DND-41 (cell line): ENCODE results near the gene FXYD2.

Experiments
- ATAC-seq: fragments of 200-7000 bp; cut with Tn5 transposase; 3 replicates; pipeline ENCODE4 v1.9.1; 2021; ENCODE audit warnings: low read depth; ENCODE audit not compliant: insufficient read depth
- DNase-seq: peaks from one replicate; pipeline ENCODE4 v3.0.0-alpha.2; 2020
- H2AFZ ChIP-seq: 2 replicates; pipeline ENCODE4 v1.6.0; 2012; ENCODE audit warnings: low read depth, low read length
- H3K27ac ChIP-seq: 2 replicates; pipeline ENCODE4 v1.5.1; 2012; ENCODE audit warnings: low read length, inconsistent platforms
- H3K27me3 ChIP-seq: fragments of 200-600 bp; sonication (generic); 2 replicates; pipeline ENCODE4 v1.6.0; 2012; ENCODE audit warnings: low read length, mild to moderate bottlenecking, inconsistent platforms; ENCODE audit not compliant: insufficient read depth, poor library complexity
- H3K36me3 ChIP-seq: 2 replicates; pipeline ENCODE4 v1.5.1; 2012; ENCODE audit warnings: low read length, inconsistent platforms; ENCODE audit not compliant: insufficient read depth
- H3K4me1 ChIP-seq: 2 replicates; pipeline ENCODE4 v1.5.1; 2012; ENCODE audit warnings: mild to moderate bottlenecking, low read length; ENCODE audit not compliant: insufficient read depth
- H3K4me2 ChIP-seq: 2 replicates; pipeline ENCODE4 v1.6.0; 2012; ENCODE audit warnings: mild to moderate bottlenecking, moderate library complexity, low read length, inconsistent platforms; ENCODE audit not compliant: insufficient read depth
- H3K4me3 ChIP-seq, 2 experiments: fragments of 200-600 bp in 1 of 2; shearing (Covaris generic) in 1 of 2; 2 replicates each; pipeline ENCODE4 v1.5.1; 2012 to 2016; ENCODE audit warnings: inconsistent platforms in 2 of 2, low read length in 2 of 2, mild to moderate bottlenecking in 2 of 2, low read depth in 1 of 2, moderate library complexity in 1 of 2
- H3K79me2 ChIP-seq: 2 replicates; pipeline ENCODE4 v1.6.0; 2012; ENCODE audit warnings: low read length, inconsistent platforms; ENCODE audit not compliant: insufficient read depth
- H3K9ac ChIP-seq: 2 replicates; pipeline ENCODE4 v1.6.0; 2012; ENCODE audit warnings: low read depth, mild to moderate bottlenecking, inconsistent platforms, low read length, moderate library complexity
- H3K9me3 ChIP-seq: 2 replicates; pipeline ENCODE4 v1.5.1; 2012; ENCODE audit warnings: low read length, moderate library complexity, mild to moderate bottlenecking, inconsistent platforms; ENCODE audit not compliant: insufficient read depth, severe bottlenecking
- H4K20me1 ChIP-seq: 2 replicates; pipeline ENCODE4 v1.6.0; 2012; ENCODE audit warnings: low read length; ENCODE audit not compliant: insufficient read depth
- CTCF ChIP-seq: IDR thresholded peaks from 2 replicates; pipeline ENCODE4 v1.5.1; 2012; ENCODE audit warnings: borderline replicate concordance, low read length, moderate library complexity, mild to moderate bottlenecking; ENCODE audit not compliant: poor library complexity, severe bottlenecking; ENCODE audit errors: extremely low read depth
- EZH2 ChIP-seq: IDR thresholded peaks from 3 replicates; pipeline ENCODE4 v1.6.1; 2012; ENCODE audit warnings: borderline replicate concordance, low read depth, mild to moderate bottlenecking, moderate library complexity, low read length, inconsistent platforms; ENCODE audit not compliant: severe bottlenecking

Gene FXYD2

GRCh38 chr11:117832511-117832910 lies 8.0 kb upstream of the FXYD2 start:
- no peaks in the 10 kb centered on the region for H4K20me1 ChIP-seq
- peaks cover 19% of the 10 kb centered on the region for H3K36me3 ChIP-seq
- no peaks in the 10 kb centered on the region for H3K9me3 ChIP-seq
- peaks cover 64% of the 10 kb centered on the region for H3K4me1 ChIP-seq
- peaks cover 13% of the 10 kb centered on the region for H3K79me2 ChIP-seq
- no peak overlapping the region for H3K9ac ChIP-seq
- ATAC-seq (no peak), DNase-seq (no peak)
- H3K4me3 ChIP-seq = no peak overlapping the region
- peak overlapping the region; percentile 99 for H3K27ac ChIP-seq
- H3K27me3 ChIP-seq = no peaks in the 10 kb centered on the region
- H3K4me2 ChIP-seq = no peak overlapping the region
- H2AFZ ChIP-seq = no peak overlapping the region
- TF ChIP-seq EZH2 = no peak
- no peak for TF ChIP-seq CTCF

GRCh38 chr11:117831661-117832415 lies 7.3 kb upstream of the FXYD2 start:
- no peak for TF ChIP-seq EZH2
- no peak for TF ChIP-seq CTCF
- Histone ChIP-seq H3K4me1 (peaks cover 66% of the 10 kb centered on the region), H3K36me3 (peaks cover 14% of the 10 kb centered on the region), H3K9ac (peak overlapping the region; percentile 40; the same call in 1 of the 2 replicates), H3K4me2 (no peak overlapping the region), H3K9me3 (no peaks in the 10 kb centered on the region), H3K27me3 (no peaks in the 10 kb centered on the region), H3K79me2 (peaks cover 19% of the 10 kb centered on the region), H3K4me3 (no peak overlapping the region), H4K20me1 (no peaks in the 10 kb centered on the region), H2AFZ (no peak overlapping the region), H3K27ac (peak overlapping the region; percentile 99)
- ATAC-seq = no peak
- no peak for DNase-seq

GRCh38 chr11:117830674-117831351 lies 6.3 kb upstream of the FXYD2 start:
- Histone ChIP-seq H3K4me1 (peaks cover 76% of the 10 kb centered on the region), H3K27ac (peak overlapping the region; percentile 99), H3K36me3 (peaks cover 15% of the 10 kb centered on the region), H3K9ac (peak overlapping the region; percentile 40), H3K27me3 (no peaks in the 10 kb centered on the region), H3K9me3 (no peaks in the 10 kb centered on the region), H3K4me2 (peak overlapping the region; percentile 31), H3K79me2 (peaks cover 29% of the 10 kb centered on the region), H2AFZ (no peak overlapping the region), H4K20me1 (no peaks in the 10 kb centered on the region), H3K4me3 (no peak overlapping the region)
- no peak for TF ChIP-seq CTCF
- no peak for TF ChIP-seq EZH2
- peak; percentile 8; the same call in 1 of the 3 replicates for ATAC-seq
- DNase-seq = peak; percentile 69
